CMK (cell line): Measurements from ENCODE around the gene MS4A6E.
"Not testable (repeated sequence)": the region's sequence is repeated elsewhere in the genome, so short reads cannot be mapped to it uniquely, and the experiment has no call there.

ENCODE experiments used
- DNase-seq: peaks from one replicate; pipeline ENCODE4 v3.0.0-alpha.2; 2010; ENCODE audit warnings: low read depth

MS4A6E gene

GRCh38 chr11:60326955-60327354 is at the start of gene MS4A6E:
MS4A6E (plus strand) TSS chr11:60327255; CDS start chr11:60334896, 7,641 bp downstream.
- DNase-seq: no peak

- peak; percentile 31 for DNase-seq
Measured at GRCh38 chr11:60280412-60280811, 46.6 kb upstream of the MS4A6E start, which contains the start of gene MS4A4A. MS4A4A (plus strand) TSS chr11:60280666; CDS start chr11:60280676, 10 bp downstream.

GRCh38 chr11:60281485-60281884 is 45.6 kb upstream of the MS4A6E start:
- no peak for DNase-seq

- DNase-seq: no peak
Measured at GRCh38 chr11:60282286-60282685, 44.8 kb upstream of the MS4A6E start.

GRCh38 chr11:60285411-60286126 is 41.5 kb upstream of the MS4A6E start:
- DNase-seq: not testable (repeated sequence)

- no peak for DNase-seq
Measured at GRCh38 chr11:60288531-60288930, 38.5 kb upstream of the MS4A6E start.

- DNase-seq: no peak
Measured at GRCh38 chr11:60292145-60292544, 34.9 kb upstream of the MS4A6E start.

- DNase-seq: no peak
Measured at GRCh38 chr11:60301178-60301577, 25.9 kb upstream of the MS4A6E start.

GRCh38 chr11:60301884-60302283 is 25.2 kb upstream of the MS4A6E start:
- not testable (repeated sequence) for DNase-seq

GRCh38 chr11:60303661-60304060 is 23.4 kb upstream of the MS4A6E start:
- no peak for DNase-seq

- DNase-seq: no peak
Measured at GRCh38 chr11:60305906-60306619, 21.0 kb upstream of the MS4A6E start.

GRCh38 chr11:60307507-60308195 is 19.4 kb upstream of the MS4A6E start:
- DNase-seq: no peak

- DNase-seq: no peak
Measured at GRCh38 chr11:60310407-60310998, 16.6 kb upstream of the MS4A6E start.

GRCh38 chr11:60314635-60315321 is 12.3 kb upstream of the MS4A6E start:
- no peak for DNase-seq

- DNase-seq: no peak
Measured at GRCh38 chr11:60315871-60316270, 11.2 kb upstream of the MS4A6E start.

- no peak for DNase-seq
Measured at GRCh38 chr11:60316317-60316716, 10.7 kb upstream of the MS4A6E start.

- DNase-seq: no peak
Measured at GRCh38 chr11:60318726-60319125, 8.3 kb upstream of the MS4A6E start.

- no peak for DNase-seq
Measured at GRCh38 chr11:60321051-60321450, 6.0 kb upstream of the MS4A6E start.

- DNase-seq: no peak
Measured at GRCh38 chr11:60328460-60328859, 1.4 kb downstream of the MS4A6E start.

- DNase-seq: no peak
Measured at GRCh38 chr11:60332846-60333245, 5.8 kb downstream of the MS4A6E start.

GRCh38 chr11:60334005-60334620 is 7.1 kb downstream of the MS4A6E start:
- peak; percentile 55 for DNase-seq
